Effector memory CD4-positive, alpha-beta T cell (primary cell): ENCODE measurements around the gene EPAS1.

ENCODE experiments used
- DNase-seq, 3 donors: peaks; one replicate each; pipeline ENCODE4 v3.0.0-alpha.2; 2020
- H3K27ac ChIP-seq: 2 replicates; pipeline ENCODE4 v1.7.0; 2013; ENCODE audit warnings: mild to moderate bottlenecking, low read length, moderate library complexity; ENCODE audit not compliant: insufficient read depth, poor library complexity, severe bottlenecking
- H3K27me3 ChIP-seq: replicated peaks from 2 replicates; pipeline ENCODE4 v1.7.0; 2013; ENCODE audit warnings: mild to moderate bottlenecking, low read length; ENCODE audit not compliant: insufficient read depth, control insufficient read depth, poor library complexity, severe bottlenecking
- H3K36me3 ChIP-seq: 2 replicates; pipeline ENCODE4 v1.7.0; 2013; ENCODE audit warnings: mild to moderate bottlenecking, low read length, moderate library complexity; ENCODE audit not compliant: control insufficient read depth, insufficient read depth
- H3K4me1 ChIP-seq: 2 replicates; pipeline ENCODE4 v1.7.0; 2013; ENCODE audit warnings: low read length, mild to moderate bottlenecking; ENCODE audit not compliant: control insufficient read depth, insufficient read depth, poor library complexity, severe bottlenecking
- H3K4me3 ChIP-seq: 2 replicates; pipeline ENCODE4 v1.7.0; 2013; ENCODE audit warnings: low read length, low read depth, mild to moderate bottlenecking; ENCODE audit not compliant: insufficient read depth, poor library complexity, severe bottlenecking
- H3K9me3 ChIP-seq: 2 replicates; pipeline ENCODE4 v1.7.0; 2013; ENCODE audit warnings: mild to moderate bottlenecking, low read length, moderate library complexity; ENCODE audit not compliant: control insufficient read depth

EPAS1 gene

DNA sequence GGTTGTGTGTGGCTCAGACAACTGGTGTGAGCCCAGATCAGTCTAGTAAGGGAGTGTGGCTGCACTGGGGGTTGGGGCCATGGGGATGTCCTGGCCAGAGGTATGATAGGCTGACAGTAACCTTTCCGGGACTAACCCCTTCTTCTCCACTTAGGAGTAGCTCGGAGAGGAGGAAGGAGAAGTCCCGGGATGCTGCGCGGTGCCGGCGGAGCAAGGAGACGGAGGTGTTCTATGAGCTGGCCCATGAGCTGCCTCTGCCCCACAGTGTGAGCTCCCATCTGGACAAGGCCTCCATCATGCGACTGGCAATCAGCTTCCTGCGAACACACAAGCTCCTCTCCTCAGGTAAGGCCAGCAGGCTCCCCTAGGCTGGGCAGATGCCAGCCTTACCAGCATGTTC, 49.5 kb downstream of the EPAS1 start:
- no peak for DNase-seq
- Histone ChIP-seq H3K27ac (no peak overlapping the region), H3K27me3 (no peaks in the 10 kb centered on the region), H3K4me3 (no peak overlapping the region), H3K36me3 (no peaks in the 10 kb centered on the region), H3K4me1 (peaks cover 17% of the 10 kb centered on the region), H3K9me3 (no peaks in the 10 kb centered on the region)

DNA sequence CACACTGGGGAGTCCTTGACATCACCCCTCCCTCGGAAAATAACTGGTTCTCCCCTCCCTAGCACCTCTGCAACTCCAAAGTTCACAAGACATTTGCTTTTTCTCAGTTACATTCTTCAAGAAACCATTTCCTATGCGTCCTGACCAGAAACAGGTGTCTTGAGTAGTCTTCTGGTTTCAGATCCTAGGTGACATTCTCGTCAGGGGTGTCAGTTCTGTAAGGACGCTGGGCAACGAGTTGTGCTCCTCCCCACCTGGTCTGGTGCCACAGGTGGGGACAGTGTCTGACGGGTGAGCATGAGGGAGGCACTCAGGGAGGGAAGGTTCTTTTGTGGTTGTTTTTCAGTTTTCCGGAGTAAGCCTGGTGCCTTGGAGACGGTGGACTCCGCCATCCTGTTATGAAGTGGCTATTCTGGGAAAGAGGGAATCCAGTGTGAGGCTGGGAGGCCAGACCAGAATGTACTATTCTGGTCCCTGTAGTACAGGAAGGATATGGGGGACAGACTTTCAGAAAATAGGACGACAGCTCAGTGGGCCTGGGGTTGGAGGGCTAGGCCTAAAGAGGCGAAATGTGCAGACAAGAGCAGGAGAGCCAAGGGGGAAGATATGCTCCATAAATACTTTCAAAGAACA, 50.6 kb downstream of the EPAS1 start:
- H3K27ac ChIP-seq, result no peak overlapping the region
- DNase-seq, result no peak
- no peak overlapping the region for H3K4me3 ChIP-seq
- H3K9me3 ChIP-seq, result no peaks in the 10 kb centered on the region
- no peaks in the 10 kb centered on the region for H3K27me3 ChIP-seq
- H3K4me1 ChIP-seq, result peaks cover 28% of the 10 kb centered on the region
- H3K36me3 ChIP-seq, result no peaks in the 10 kb centered on the region

DNA sequence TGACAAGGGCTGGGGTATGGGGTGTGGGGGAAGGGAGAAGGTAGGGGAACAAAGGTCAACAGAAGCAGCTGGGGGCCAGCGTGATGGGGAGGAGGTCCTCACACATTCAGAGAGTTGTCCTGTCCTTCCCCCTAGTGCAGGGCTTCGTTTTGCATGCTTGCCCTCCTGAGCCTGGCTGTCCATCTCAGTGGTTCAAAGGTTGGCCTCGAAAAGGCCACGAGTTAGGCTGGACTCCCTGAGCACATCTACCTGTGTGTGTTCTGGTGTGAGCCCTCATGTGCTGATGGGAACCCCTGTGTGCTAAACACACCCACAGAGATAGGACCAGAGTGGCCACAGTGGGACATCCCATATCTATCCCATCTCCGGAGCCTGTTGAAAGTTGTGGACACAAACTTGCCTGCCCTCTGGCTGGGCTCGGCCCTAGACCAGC, 51.9 kb downstream of the EPAS1 start:
- no peak overlapping the region for H3K27ac ChIP-seq
- no peaks in the 10 kb centered on the region for H3K27me3 ChIP-seq
- no peak overlapping the region for H3K4me3 ChIP-seq
- no peak for DNase-seq
- no peaks in the 10 kb centered on the region for H3K9me3 ChIP-seq
- H3K4me1 ChIP-seq, result peaks cover 36% of the 10 kb centered on the region
- no peaks in the 10 kb centered on the region for H3K36me3 ChIP-seq

DNA sequence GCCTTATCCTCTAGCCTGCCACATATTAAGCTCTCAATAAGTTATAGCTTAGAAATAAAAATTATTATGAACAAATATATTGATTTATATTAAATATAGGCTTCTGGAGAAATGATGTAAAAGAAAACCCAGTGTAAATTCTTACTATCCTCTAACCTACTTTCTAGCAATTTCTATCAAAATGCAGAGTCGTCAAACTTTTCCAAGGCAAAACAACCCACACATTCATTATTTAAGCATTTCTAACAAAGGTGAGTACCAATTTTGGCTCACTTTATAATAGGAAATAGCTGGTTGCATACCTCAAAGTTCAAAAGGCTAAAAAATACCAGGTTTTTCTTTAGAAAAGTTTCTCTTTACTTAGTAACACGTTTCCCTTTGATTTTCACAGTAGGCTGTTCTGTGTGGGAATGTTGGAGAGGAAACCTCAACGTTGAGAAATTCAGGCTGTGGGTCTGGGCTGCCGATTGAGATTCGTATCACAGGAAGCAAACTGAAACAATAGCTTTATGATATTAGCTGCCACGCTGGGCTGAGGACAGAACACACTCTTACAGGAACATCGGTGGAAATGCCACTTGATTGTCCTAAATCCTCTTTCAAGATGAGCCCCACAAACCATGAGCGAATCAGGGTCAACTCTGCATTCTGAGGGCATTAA, 53.0 kb downstream of the EPAS1 start:
- no peaks in the 10 kb centered on the region for H3K36me3 ChIP-seq
- no peak for DNase-seq
- no peak overlapping the region for H3K27ac ChIP-seq
- no peaks in the 10 kb centered on the region for H3K9me3 ChIP-seq
- H3K4me3 ChIP-seq, result no peak overlapping the region
- H3K4me1 ChIP-seq, result peaks cover 36% of the 10 kb centered on the region
- H3K27me3 ChIP-seq, result no peaks in the 10 kb centered on the region

DNA sequence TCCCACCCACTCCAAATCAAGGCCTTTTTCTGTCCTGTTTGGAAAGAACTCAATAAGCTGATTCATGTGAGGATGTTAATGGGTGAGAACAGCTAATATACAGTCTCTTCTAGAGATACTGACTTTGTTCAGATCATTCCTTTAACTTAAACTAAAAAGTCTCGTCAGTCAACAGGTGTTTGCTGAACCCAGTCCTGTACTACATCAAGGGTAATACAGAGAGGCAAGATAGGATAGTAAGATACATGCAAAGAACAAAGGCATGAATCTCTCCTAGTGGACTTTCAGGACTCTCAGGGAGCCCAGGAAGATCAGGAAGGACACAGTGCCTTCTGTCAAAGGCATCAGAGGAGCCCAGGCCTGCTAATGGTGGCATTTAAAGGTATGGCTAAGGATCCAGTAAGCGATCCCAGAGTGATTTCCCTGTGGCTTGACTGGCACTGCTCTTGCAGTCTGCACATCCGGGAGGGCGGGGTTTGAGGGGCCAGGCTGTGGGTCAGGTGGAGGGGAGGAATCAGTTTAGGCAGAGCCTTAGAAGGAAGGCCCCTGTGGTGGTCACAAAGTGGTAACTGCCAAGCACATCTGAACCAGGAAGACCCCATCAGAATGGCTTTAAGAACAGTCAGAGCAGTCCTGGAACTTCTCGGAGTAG, 54.0 kb downstream of the EPAS1 start:
- H3K36me3 ChIP-seq, result no peaks in the 10 kb centered on the region
- no peaks in the 10 kb centered on the region for H3K9me3 ChIP-seq
- H3K4me3 ChIP-seq, result peak overlapping the region; percentile 40
- no peaks in the 10 kb centered on the region for H3K27me3 ChIP-seq
- H3K4me1 ChIP-seq, result peaks cover 36% of the 10 kb centered on the region
- peak in 2 of 3 donors; percentile 1 to 8 for DNase-seq
- H3K27ac ChIP-seq, result no peak overlapping the region

DNA sequence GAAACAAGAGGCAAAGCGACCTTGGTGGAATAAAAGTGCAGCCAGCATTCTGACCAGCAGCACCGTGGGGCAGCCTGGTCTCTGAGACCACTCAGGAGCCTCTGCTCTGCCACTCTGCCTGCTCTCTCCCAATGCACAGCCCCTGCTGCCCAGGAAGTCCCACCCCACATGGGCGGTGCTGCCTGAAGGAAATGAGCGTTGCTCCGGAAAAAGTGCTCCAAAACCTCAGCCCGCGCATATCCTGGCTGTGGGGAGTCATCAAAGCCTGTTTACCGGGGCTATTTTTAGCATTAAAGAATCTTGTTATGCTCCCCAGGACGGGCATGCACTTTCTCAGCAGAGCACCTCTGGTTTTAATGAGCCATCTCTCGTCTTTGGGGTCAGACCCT, 54.5 kb downstream of the EPAS1 start:
- Histone ChIP-seq H3K4me3 (peak overlapping the region; percentile 40), H3K36me3 (no peaks in the 10 kb centered on the region), H3K27me3 (no peaks in the 10 kb centered on the region), H3K9me3 (no peaks in the 10 kb centered on the region), H3K4me1 (peaks cover 36% of the 10 kb centered on the region), H3K27ac (no peak overlapping the region)
- DNase-seq, result peak; percentile 19 to 49 (median 48)

DNA sequence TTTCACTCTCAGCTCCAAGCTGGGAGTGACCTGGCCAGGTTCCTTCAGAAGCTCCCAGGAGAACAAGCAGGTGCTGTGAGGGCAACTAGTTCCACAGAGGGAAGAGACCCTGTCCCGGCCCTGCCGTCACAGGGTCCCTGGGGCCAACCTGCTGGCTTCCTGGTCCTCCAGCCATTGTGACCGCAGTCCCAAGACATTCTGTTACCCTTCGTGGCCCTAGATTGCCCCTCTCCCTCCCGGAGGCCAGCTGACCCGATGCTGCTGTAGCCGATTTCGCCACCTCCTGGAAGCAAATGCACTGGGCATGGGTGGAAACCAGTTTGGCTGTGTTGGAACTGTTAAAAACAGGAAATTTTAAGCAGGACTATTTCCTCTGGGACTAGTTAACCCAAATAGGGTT, 55.4 kb downstream of the EPAS1 start:
- no peaks in the 10 kb centered on the region for H3K9me3 ChIP-seq
- H3K36me3 ChIP-seq, result no peaks in the 10 kb centered on the region
- H3K4me3 ChIP-seq, result no peak overlapping the region
- DNase-seq, result no peak
- H3K27me3 ChIP-seq, result no peaks in the 10 kb centered on the region
- peaks cover 36% of the 10 kb centered on the region for H3K4me1 ChIP-seq
- H3K27ac ChIP-seq, result no peak overlapping the region

DNA sequence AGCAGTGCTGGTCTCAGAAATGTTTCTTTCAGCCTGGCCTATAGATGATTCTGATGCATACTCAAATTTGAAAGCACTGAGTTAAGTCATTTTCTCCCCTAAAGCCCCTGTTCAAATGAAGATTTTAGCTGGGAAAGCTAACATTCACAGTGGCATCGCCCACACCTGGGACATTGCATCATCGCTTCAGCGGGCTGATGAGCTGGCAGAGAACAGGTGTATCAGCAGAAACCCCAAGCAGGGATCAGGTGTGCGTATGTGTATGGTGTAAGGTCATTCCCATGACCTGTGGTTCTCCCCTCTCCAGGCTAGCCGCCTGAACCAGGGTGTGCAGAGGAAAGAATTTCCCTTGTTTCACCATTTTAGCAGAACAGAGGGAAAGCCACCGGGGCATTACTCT, 56.3 kb downstream of the EPAS1 start:
- Histone ChIP-seq H3K9me3 (no peaks in the 10 kb centered on the region), H3K36me3 (no peaks in the 10 kb centered on the region), H3K4me1 (peaks cover 36% of the 10 kb centered on the region), H3K27ac (no peak overlapping the region), H3K4me3 (no peak overlapping the region), H3K27me3 (no peaks in the 10 kb centered on the region)
- DNase-seq, result no peak

DNA sequence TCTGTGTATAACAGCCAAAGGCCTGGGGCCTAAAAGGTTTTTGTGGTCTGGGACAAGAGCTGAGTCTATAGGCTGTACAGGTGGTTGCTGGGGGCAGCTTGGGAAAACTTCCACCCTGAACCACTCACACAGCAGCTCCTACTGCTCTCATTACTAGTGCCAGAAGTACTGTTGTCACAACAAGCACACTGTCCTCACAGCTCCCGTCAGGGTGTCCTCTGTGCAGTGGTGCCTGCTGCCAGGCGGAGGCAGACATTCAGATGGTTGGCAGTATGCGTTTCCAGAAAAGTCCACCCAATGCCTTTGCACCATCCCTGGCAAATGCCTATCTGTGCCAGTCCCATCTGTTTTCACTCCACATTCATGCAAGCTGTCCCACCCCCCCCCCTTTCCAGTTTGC, 58.5 kb downstream of the EPAS1 start:
- no peaks in the 10 kb centered on the region for H3K36me3 ChIP-seq
- no peak overlapping the region for H3K4me3 ChIP-seq
- no peak overlapping the region for H3K27ac ChIP-seq
- no peak for DNase-seq
- no peaks in the 10 kb centered on the region for H3K27me3 ChIP-seq
- peaks cover 29% of the 10 kb centered on the region for H3K4me1 ChIP-seq
- no peaks in the 10 kb centered on the region for H3K9me3 ChIP-seq

DNA sequence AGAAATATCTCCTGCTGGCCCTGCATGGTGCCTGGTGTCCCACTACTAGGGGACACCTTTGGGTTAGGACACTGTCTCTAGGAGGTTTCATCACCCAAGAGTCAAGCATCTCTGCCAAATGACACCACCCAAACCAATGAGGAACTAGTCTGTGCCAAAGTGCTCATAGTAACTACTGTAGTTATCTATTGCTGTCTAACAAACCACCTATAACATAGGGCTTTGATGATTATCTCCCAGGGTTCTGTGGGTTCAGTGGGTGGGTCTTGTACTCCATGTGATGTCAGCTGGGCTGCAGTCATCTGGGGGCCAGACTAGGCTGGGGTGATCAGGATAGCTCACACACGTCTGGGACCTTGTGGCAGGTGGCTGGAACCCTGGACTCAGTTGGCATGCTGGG, 59.8 kb downstream of the EPAS1 start:
- Histone ChIP-seq H3K4me1 (peaks cover 16% of the 10 kb centered on the region), H3K27me3 (no peaks in the 10 kb centered on the region), H3K27ac (no peak overlapping the region), H3K9me3 (no peaks in the 10 kb centered on the region), H3K36me3 (no peaks in the 10 kb centered on the region), H3K4me3 (no peak overlapping the region)
- DNase-seq, result no peak
